Measurements from ENCODE around the gene IL36RN.
"Not testable (repeated sequence)": the region's sequence is repeated elsewhere in the genome, so short reads cannot be mapped to it uniquely, and the experiment has no call there.

Gene IL36RN

DNA sequence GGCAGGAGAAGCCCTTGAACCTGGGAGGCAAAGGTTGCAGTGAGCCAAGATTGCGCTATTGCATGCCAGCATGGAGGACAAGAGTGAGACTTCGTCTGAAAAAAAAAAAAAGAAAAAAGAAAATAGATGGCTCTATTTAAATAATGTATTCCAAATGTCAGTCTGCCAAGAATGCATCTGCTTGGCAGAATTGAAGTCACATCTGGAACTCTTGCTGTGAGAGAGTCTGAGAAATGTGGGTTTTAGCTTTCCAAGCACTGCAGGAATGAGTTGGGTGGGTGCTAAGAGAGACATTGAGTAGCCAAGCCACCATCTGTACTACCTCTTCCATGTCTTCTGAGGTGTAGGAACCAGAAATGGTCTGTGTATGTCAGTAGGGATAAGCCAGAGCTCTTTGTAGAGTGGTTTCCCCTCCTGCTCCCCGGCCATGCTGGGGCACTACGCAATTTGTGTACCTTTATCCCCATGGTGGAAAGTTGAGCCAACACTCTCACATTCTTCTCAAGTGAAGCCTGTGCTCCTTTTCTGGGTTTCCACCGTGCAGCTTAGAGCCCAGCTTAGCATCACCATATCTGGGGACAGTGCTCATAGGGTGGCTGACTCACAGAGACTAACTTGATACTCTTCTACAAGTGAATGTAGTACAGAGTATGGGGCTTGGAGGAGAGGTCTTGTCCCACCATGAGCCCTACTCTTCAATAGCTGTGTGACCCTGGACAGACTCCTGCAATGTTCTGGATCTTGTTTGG is 34.0 kb downstream of the IL36RN start:
- TF ChIP-seq, protein P1, sequence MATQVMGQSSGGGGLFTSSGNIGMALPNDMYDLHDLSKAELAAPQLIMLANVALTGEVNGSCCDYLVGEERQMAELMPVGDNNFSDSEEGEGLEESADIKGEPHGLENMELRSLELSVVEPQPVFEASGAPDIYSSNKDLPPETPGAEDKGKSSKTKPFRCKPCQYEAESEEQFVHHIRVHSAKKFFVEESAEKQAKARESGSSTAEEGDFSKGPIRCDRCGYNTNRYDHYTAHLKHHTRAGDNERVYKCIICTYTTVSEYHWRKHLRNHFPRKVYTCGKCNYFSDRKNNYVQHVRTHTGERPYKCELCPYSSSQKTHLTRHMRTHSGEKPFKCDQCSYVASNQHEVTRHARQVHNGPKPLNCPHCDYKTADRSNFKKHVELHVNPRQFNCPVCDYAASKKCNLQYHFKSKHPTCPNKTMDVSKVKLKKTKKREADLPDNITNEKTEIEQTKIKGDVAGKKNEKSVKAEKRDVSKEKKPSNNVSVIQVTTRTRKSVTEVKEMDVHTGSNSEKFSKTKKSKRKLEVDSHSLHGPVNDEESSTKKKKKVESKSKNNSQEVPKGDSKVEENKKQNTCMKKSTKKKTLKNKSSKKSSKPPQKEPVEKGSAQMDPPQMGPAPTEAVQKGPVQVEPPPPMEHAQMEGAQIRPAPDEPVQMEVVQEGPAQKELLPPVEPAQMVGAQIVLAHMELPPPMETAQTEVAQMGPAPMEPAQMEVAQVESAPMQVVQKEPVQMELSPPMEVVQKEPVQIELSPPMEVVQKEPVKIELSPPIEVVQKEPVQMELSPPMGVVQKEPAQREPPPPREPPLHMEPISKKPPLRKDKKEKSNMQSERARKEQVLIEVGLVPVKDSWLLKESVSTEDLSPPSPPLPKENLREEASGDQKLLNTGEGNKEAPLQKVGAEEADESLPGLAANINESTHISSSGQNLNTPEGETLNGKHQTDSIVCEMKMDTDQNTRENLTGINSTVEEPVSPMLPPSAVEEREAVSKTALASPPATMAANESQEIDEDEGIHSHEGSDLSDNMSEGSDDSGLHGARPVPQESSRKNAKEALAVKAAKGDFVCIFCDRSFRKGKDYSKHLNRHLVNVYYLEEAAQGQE (IDR thresholded peaks at IDR 0.05; ENCODE audit: insufficient replicate concordance, low read depth), result no peak
- TF ChIP-seq SPI1 (IDR thresholded peaks at IDR 0.05; ENCODE audit: borderline replicate concordance, low read depth) (no peak), POLR2AphosphoS5 (IDR thresholded peaks at IDR 0.05; ENCODE audit: low read depth) (no peak), GABPA (IDR thresholded peaks at IDR 0.05; ENCODE audit: low read depth) (no peak)
- TF ChIP-seq, protein P2, sequence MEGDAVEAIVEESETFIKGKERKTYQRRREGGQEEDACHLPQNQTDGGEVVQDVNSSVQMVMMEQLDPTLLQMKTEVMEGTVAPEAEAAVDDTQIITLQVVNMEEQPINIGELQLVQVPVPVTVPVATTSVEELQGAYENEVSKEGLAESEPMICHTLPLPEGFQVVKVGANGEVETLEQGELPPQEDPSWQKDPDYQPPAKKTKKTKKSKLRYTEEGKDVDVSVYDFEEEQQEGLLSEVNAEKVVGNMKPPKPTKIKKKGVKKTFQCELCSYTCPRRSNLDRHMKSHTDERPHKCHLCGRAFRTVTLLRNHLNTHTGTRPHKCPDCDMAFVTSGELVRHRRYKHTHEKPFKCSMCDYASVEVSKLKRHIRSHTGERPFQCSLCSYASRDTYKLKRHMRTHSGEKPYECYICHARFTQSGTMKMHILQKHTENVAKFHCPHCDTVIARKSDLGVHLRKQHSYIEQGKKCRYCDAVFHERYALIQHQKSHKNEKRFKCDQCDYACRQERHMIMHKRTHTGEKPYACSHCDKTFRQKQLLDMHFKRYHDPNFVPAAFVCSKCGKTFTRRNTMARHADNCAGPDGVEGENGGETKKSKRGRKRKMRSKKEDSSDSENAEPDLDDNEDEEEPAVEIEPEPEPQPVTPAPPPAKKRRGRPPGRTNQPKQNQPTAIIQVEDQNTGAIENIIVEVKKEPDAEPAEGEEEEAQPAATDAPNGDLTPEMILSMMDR (IDR thresholded peaks at IDR 0.05; ENCODE audit: insufficient read depth, low read length), result no peak
- no peak overlapping the region for H3K27ac ChIP-seq (replicated peaks)
- no peak for DNase-seq (ENCODE audit: low read depth in 1 of 2, low spot score in 1 of 2)
- no peak overlapping the region for H3K4me3 ChIP-seq (replicated peaks; ENCODE audit: insufficient read depth, low read length)
- H3K27me3 ChIP-seq (ENCODE audit: insufficient read depth, poor library complexity, severe bottlenecking), result no peaks in the 10 kb centered on the region

DNA sequence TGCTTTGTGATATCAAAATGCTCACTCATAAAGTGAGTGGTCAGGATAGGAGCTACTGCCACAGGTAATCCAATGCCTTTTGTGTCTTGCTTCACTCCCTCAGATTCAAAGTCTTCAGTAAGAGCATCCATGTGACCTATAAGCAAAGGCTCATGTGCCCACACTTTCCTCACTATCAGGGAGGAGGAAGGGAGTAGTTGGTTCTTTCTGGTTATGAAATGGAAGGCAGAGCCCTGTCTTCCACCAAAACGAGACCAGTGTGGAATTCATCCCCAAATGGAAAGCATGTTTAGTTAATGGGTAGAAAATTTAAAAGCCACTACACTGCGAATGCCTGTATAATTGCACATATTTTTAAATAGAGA is 34.6 kb downstream of the IL36RN start:
- H3K4me3 ChIP-seq (replicated peaks; ENCODE audit: insufficient read depth, low read length), result no peak overlapping the region
- TF ChIP-seq SPI1 (IDR thresholded peaks at IDR 0.05; ENCODE audit: borderline replicate concordance, low read depth), result no peak
- TF ChIP-seq POLR2AphosphoS5 (IDR thresholded peaks at IDR 0.05; ENCODE audit: low read depth), result no peak
- TF ChIP-seq, protein P1 (IDR thresholded peaks at IDR 0.05; ENCODE audit: insufficient replicate concordance, low read depth), result no peak
- TF ChIP-seq, protein P2 (IDR thresholded peaks at IDR 0.05; ENCODE audit: insufficient read depth, low read length), result no peak
- TF ChIP-seq GABPA (IDR thresholded peaks at IDR 0.05; ENCODE audit: low read depth), result no peak
- no peaks in the 10 kb centered on the region for H3K27me3 ChIP-seq (ENCODE audit: insufficient read depth, poor library complexity, severe bottlenecking)
- DNase-seq (ENCODE audit: low read depth in 1 of 2, low spot score in 1 of 2), result no peak
- H3K27ac ChIP-seq (replicated peaks), result no peak overlapping the region

- H3K27me3 ChIP-seq (ENCODE audit: insufficient read depth, poor library complexity, severe bottlenecking); H3K4me3 ChIP-seq (replicated peaks; ENCODE audit: insufficient read depth, low read length): not testable (repeated sequence)
Observed at GRCh38 chr2:113096306-113096705, 37.3 kb downstream of the IL36RN start.

DNA sequence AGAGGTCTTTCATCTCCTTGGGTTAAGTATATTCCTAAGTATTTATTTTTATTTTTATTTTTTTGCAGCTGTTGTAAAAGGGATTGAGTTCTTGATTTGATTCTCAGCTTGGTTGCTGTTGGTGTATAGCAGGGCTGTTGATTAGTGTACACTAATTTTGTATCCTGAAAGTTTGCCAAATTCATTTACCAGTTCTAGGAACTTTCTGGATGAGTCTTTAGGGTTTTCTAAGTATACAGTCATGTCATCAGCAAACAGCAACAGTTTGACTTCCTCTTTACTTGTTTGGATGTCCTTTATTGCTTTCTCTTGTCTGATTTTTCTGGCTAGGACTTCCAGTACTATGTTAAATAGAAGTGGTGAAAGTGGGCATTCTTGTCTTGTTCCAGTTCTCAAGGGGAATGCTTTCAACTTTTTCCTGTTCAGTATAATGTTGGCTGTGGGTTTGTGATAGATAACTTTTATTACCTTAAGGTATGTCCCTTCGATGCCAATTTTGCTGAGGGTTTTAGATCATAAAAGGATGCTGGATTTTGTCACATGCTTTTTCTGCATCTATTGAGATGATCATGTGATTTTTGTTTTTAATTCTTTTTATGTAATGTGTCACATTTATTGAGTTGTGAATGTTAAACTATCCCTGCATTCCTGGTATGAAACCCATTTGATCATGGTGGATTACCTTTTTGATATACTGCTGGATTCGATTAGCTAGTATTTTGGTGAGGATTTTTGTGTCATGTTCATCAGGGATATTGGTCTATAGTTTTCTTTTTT is 38.0 kb downstream of the IL36RN start:
- H3K27me3 ChIP-seq (ENCODE audit: insufficient read depth, poor library complexity, severe bottlenecking); DNase-seq (ENCODE audit: low read depth in 1 of 2, low spot score in 1 of 2); H3K27ac ChIP-seq (replicated peaks); H3K4me3 ChIP-seq (replicated peaks; ENCODE audit: insufficient read depth, low read length): not testable (repeated sequence)
- peak; percentile 35; the same call in 1 of the 2 replicates for TF ChIP-seq SPI1 (IDR thresholded peaks at IDR 0.05; ENCODE audit: borderline replicate concordance, low read depth)

More at GRCh38 chr2:113096306-113096705, 37.3 kb downstream of the IL36RN start:
- H3K27ac ChIP-seq (replicated peaks); DNase-seq (ENCODE audit: low read depth in 1 of 2, low spot score in 1 of 2): not testable (repeated sequence)

Data from HL-60 (cell line).